Right forelimb (tissue), 1 donor: ENCODE results near the gene RGS1.

ENCODE experiments used
- DNase-seq: peaks from one replicate; pipeline ENCODE4 v3.0.0-alpha.2; 2018

The RGS1 gene

GRCh38 chr1:192554904-192555303, 20.7 kb upstream of the RGS1 start:
- DNase-seq = no peak

GRCh38 chr1:192555399-192555798, 20.2 kb upstream of the RGS1 start:
- no peak for DNase-seq

GRCh38 chr1:192557841-192558595, 17.6 kb upstream of the RGS1 start:
- no peak for DNase-seq

- DNase-seq = no peak
Measured at GRCh38 chr1:192559115-192560006, 16.2 kb upstream of the RGS1 start.

GRCh38 chr1:192561301-192561700, 14.3 kb upstream of the RGS1 start:
- DNase-seq = no peak

- no peak for DNase-seq
Measured at GRCh38 chr1:192563129-192563528, 12.4 kb upstream of the RGS1 start.

GRCh38 chr1:192564099-192564498, 11.5 kb upstream of the RGS1 start:
- DNase-seq = no peak

- no peak for DNase-seq
Measured at GRCh38 chr1:192565946-192566345, 9.6 kb upstream of the RGS1 start.

GRCh38 chr1:192566657-192567056, 8.9 kb upstream of the RGS1 start:
- no peak for DNase-seq

GRCh38 chr1:192568063-192568462, 7.5 kb upstream of the RGS1 start:
- DNase-seq = no peak

GRCh38 chr1:192571668-192572067, 3.9 kb upstream of the RGS1 start:
- no peak for DNase-seq

GRCh38 chr1:192573499-192573898, 2.1 kb upstream of the RGS1 start:
- DNase-seq = no peak

GRCh38 chr1:192574073-192574472, 1.5 kb upstream of the RGS1 start:
- DNase-seq = no peak

- no peak for DNase-seq
Measured at GRCh38 chr1:192576190-192577144, 894 bp downstream of the RGS1 start.

- DNase-seq = no peak
Measured at GRCh38 chr1:192577145-192578140, 1.9 kb downstream of the RGS1 start.

- no peak for DNase-seq
Measured at GRCh38 chr1:192578144-192578909, 2.8 kb downstream of the RGS1 start.

GRCh38 chr1:192579010-192579738, 3.6 kb downstream of the RGS1 start:
- no peak for DNase-seq

- no peak for DNase-seq
Measured at GRCh38 chr1:192580351-192580962, 4.9 kb downstream of the RGS1 start.

- no peak for DNase-seq
Measured at GRCh38 chr1:192581131-192581927, 5.8 kb downstream of the RGS1 start.
